ENCODE data around the gene ZNF362. TPM values are rescaled to one million over a fixed set of nuclear protein-coding genes. Genes with fewer than 3 reads are reported as not detected.

ZNF362 gene
- total and polyA plus RNA-seq, 2 experiments from 2014 or later, result 11.0 to 12.9 TPM

GRCh38 chr1:33259879-33260278 lies 3.6 kb downstream of the ZNF362 start:
- DNase-seq (ENCODE audit: low spot score) (no peak), ATAC-seq (no peak)
- H3K27ac Mint-ChIP-seq, result no peak overlapping the region
- Histone ChIP-seq H3K9me2 (ENCODE audit: insufficient read depth) (no peaks in the 10 kb centered on the region), H3F3A (replicated peaks; ENCODE audit: low read depth) (peaks cover 3% of the 10 kb centered on the region; the same call in 1 of the 2 replicates), H3K4me2 (no peak overlapping the region), H3K4me3 (no peak overlapping the region), H4K20me1 (replicated peaks; ENCODE audit: insufficient read depth) (peaks cover 18% of the 10 kb centered on the region), H3K4me1 (ENCODE audit: insufficient read depth) (peaks cover 28% of the 10 kb centered on the region), H3K79me2 (replicated peaks; ENCODE audit: insufficient read depth) (peaks cover 47% of the 10 kb centered on the region), H3K27me3 (ENCODE audit: insufficient read depth) (no peaks in the 10 kb centered on the region), H3K36me3 (ENCODE audit: insufficient read depth) (no peaks in the 10 kb centered on the region), H2AFZ (no peak overlapping the region), H3K27ac (ENCODE audit: low read depth) (no peak overlapping the region)
- peaks cover 14% of the 10 kb centered on the region for H3K27me3 Mint-ChIP-seq (ENCODE audit: insufficient read depth, low read depth, poor library complexity)
- H3K36me3 Mint-ChIP-seq (ENCODE audit: low read depth), result peaks cover 10% of the 10 kb centered on the region
- H3K4me1 Mint-ChIP-seq, result peaks cover 33% of the 10 kb centered on the region
- TF ChIP-seq POLR2AphosphoS5 (IDR thresholded peaks at IDR 0.05; ENCODE audit: low read depth) (no peak), EZH2phosphoT487 (IDR thresholded peaks at IDR 0.05; ENCODE audit: unreplicated experiment) (no peak), JUNB (IDR thresholded peaks at IDR 0.05; ENCODE audit: unreplicated experiment) (no peak), ZNF462 (CRISPR knock-in tag; IDR thresholded peaks at IDR 0.05) (no peak), ZNF114 (CRISPR knock-in tag; IDR thresholded peaks at IDR 0.05) (no peak), ZNF331 (CRISPR knock-in tag; IDR thresholded peaks at IDR 0.05; ENCODE audit: low read depth) (no peak), REST (IDR thresholded peaks at IDR 0.05; ENCODE audit: unreplicated experiment) (no peak), ETS1 (IDR thresholded peaks at IDR 0.05) (no peak), STAT1 (IDR thresholded peaks at IDR 0.05; ENCODE audit: unreplicated experiment) (no peak), CREB1 (CRISPR knock-in tag; IDR thresholded peaks at IDR 0.05; ENCODE audit: low read depth) (no peak)
- no peak overlapping the region for H3K4me3 Mint-ChIP-seq
- H3K9me3 Mint-ChIP-seq, result peaks cover 5% of the 10 kb centered on the region; the same call in 1 of the 3 replicates
